Stomach (tissue), 4 donors: ENCODE measurements around the gene CROT.

Experiments used
- CTCF ChIP-seq, 7 experiments: fragments of 450-650 bp in 4 of 7; fragments of 200-600 bp in 3 of 7; sonication (generic) in 3 of 7; IDR thresholded peaks; one replicate each; pipeline ENCODE4 v1.5.1; 2016 to 2019; ENCODE audit warnings: antibody characterized with exemption in 7 of 7, control low read depth in 2 of 7, mild to moderate bottlenecking in 1 of 7
- POLR2A ChIP-seq, 4 donors: fragments of 450-650 bp; IDR thresholded peaks; one replicate each; pipeline ENCODE4 v1.6.1; 2016; ENCODE audit warnings: antibody characterized with exemption in 4 of 4, control low read depth in 2 of 4, mild to moderate bottlenecking in 1 of 4, moderate library complexity in 1 of 4
- POLR2AphosphoS5 ChIP-seq, 3 donors: sonication (generic); formaldehyde crosslinking; IDR thresholded peaks; one replicate each; pipeline ENCODE4 v1.6.1; 2016; ENCODE audit warnings: antibody characterized with exemption in 3 of 3

GRCh38 chr7:87395442-87396020 lies 50.1 kb downstream of the CROT start:
- TF ChIP-seq POLR2A (IDR thresholded peaks at IDR 0.05) (no peak), POLR2AphosphoS5 (IDR thresholded peaks at IDR 0.05) (no peak), CTCF (IDR thresholded peaks at IDR 0.05) (no peak)
